Measurements from ENCODE around the gene UBE2E2. TPM values are rescaled to one million over a fixed set of nuclear protein-coding genes. Genes with fewer than 3 reads are reported as not detected.

The UBE2E2 gene
- total and polyA plus RNA-seq, 2 of the 13 experiments (the other 11 are each of a cell fraction or from before 2014, with no cell fraction given) = 0.77 to 1.5 TPM

DNA sequence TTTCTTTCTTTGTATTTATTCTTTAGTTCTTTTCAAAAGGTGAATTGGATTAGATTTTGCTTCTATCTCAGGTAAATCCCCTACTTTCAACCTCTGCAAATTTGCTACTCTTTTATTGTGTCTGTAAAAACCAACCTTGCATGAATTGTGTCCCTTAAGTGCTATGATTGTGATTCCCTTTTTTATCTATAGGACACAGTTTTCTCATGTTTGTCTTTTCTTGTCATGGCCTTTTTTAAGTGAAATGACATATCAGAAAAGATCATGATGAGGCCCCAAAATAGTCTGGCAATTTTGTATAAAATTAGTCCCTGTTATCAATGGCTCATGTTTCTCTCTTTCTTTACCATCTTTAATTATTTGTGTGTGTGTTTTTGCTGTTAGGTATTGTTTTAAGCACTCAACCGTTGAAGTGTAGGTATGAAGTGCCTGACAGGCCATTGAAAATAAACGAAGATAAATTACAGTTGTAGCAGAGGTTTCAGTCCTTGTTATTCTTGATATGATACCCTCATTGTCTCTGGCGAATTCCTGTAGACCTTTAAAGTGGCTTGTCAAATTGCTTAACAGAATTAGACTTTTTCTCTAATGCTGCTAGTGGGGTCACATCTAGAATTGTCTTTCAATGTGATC lies 184.3 kb downstream of the UBE2E2 start (continued):
- TF ChIP-seq ZNF703 (CRISPR knock-in tag; IDR thresholded peaks at IDR 0.05; ENCODE audit: borderline replicate concordance) = no peak
- TF ChIP-seq IKZF4 (CRISPR knock-in tag; IDR thresholded peaks at IDR 0.05; ENCODE audit: borderline replicate concordance, low read depth, not compliant biosample characterization) = no peak
- TF ChIP-seq KAT8 (CRISPR knock-in tag; IDR thresholded peaks at IDR 0.05) = no peak
- no peak for TF ChIP-seq ZSCAN12 (CRISPR knock-in tag; IDR thresholded peaks at IDR 0.05)
- TF ChIP-seq ZNF788 (CRISPR knock-in tag; IDR thresholded peaks at IDR 0.05; ENCODE audit: borderline replicate concordance) = no peak

DNA sequence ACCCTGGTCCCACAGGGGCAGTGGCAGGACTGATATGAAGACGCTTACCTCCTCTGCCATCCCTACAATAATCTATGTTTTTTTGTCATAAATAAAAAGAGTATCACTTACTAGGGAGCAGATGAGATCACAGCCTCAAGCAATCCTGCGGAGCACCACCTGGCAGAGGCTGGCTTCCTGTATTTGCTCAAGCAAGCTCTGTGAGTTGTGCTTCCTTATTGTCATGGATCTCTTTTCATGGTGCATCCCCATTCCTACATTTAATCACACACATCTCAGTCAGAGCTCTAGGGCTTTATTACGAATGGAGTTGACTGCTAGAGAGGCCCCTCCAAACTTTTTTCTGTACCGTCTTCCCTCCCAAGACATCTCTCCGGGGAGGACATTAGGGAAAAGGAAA lies 186.0 kb downstream of the UBE2E2 start:
- CTCF ChIA-PET (ENCODE audit: low intra/inter-chr PET ratio, low total read pairs) = no interaction called here
- no peak for TF ChIP-seq NCOA2 (CRISPR knock-in tag; IDR thresholded peaks at IDR 0.05)
- TF ChIP-seq ZNF607 (CRISPR knock-in tag; IDR thresholded peaks at IDR 0.05; ENCODE audit: borderline replicate concordance) = no peak
- TF ChIP-seq GATAD1 (CRISPR knock-in tag; IDR thresholded peaks at IDR 0.05) = no peak
- TF ChIP-seq ZBTB8A (CRISPR knock-in tag; IDR thresholded peaks at IDR 0.05; ENCODE audit: borderline replicate concordance, low read depth) = no peak
- TF ChIP-seq ARID2 (CRISPR knock-in tag; IDR thresholded peaks at IDR 0.05; ENCODE audit: borderline replicate concordance) = no peak
- TF ChIP-seq, protein P1, sequence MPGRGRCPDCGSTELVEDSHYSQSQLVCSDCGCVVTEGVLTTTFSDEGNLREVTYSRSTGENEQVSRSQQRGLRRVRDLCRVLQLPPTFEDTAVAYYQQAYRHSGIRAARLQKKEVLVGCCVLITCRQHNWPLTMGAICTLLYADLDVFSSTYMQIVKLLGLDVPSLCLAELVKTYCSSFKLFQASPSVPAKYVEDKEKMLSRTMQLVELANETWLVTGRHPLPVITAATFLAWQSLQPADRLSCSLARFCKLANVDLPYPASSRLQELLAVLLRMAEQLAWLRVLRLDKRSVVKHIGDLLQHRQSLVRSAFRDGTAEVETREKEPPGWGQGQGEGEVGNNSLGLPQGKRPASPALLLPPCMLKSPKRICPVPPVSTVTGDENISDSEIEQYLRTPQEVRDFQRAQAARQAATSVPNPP (CRISPR knock-in tag; IDR thresholded peaks at IDR 0.05) = no peak
- no peak for TF ChIP-seq ZKSCAN1 (IDR thresholded peaks at IDR 0.05; ENCODE audit: low read length)
- TF ChIP-seq ZNF557 (CRISPR knock-in tag; IDR thresholded peaks at IDR 0.05) = no peak
- TF ChIP-seq, protein P2, sequence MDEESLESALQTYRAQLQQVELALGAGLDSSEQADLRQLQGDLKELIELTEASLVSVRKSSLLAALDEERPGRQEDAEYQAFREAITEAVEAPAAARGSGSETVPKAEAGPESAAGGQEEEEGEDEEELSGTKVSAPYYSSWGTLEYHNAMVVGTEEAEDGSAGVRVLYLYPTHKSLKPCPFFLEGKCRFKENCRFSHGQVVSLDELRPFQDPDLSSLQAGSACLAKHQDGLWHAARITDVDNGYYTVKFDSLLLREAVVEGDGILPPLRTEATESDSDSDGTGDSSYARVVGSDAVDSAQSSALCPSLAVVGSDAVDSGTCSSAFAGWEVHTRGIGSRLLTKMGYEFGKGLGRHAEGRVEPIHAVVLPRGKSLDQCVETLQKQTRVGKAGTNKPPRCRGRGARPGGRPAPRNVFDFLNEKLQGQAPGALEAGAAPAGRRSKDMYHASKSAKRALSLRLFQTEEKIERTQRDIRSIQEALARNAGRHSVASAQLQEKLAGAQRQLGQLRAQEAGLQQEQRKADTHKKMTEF (CRISPR knock-in tag; IDR thresholded peaks at IDR 0.05) = no peak
- TF ChIP-seq, protein P3, sequence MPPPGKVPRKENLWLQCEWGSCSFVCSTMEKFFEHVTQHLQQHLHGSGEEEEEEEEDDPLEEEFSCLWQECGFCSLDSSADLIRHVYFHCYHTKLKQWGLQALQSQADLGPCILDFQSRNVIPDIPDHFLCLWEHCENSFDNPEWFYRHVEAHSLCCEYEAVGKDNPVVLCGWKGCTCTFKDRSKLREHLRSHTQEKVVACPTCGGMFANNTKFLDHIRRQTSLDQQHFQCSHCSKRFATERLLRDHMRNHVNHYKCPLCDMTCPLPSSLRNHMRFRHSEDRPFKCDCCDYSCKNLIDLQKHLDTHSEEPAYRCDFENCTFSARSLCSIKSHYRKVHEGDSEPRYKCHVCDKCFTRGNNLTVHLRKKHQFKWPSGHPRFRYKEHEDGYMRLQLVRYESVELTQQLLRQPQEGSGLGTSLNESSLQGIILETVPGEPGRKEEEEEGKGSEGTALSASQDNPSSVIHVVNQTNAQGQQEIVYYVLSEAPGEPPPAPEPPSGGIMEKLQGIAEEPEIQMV (CRISPR knock-in tag; IDR thresholded peaks at IDR 0.05; ENCODE audit: low read depth) = no peak
- TF ChIP-seq, protein P4, sequence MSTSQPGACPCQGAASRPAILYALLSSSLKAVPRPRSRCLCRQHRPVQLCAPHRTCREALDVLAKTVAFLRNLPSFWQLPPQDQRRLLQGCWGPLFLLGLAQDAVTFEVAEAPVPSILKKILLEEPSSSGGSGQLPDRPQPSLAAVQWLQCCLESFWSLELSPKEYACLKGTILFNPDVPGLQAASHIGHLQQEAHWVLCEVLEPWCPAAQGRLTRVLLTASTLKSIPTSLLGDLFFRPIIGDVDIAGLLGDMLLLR (CRISPR knock-in tag; IDR thresholded peaks at IDR 0.05) = no peak
- TF ChIP-seq TP53 (CRISPR knock-in tag; conservative IDR thresholded peaks at IDR 0.05) = no peak
- no peak for TF ChIP-seq ESRRA (CRISPR knock-in tag; IDR thresholded peaks at IDR 0.05; ENCODE audit: low read depth)

More for the DNA sequence above, 186.0 kb downstream of the UBE2E2 start:
- no peak overlapping the region for H3K9ac ChIP-seq (ENCODE audit: insufficient read depth, low read depth, low read length)
- BruUV-seq (replicated peaks) = no TSS peak
- H3K27me3 ChIP-seq (ENCODE audit: control insufficient read depth in 1 of 2, insufficient read depth in 2 of 2, low read length in 2 of 2) = no peaks in the 10 kb centered on the region
- no peak overlapping the region for H3K4me3 ChIP-seq (replicated peaks in 1 of 3; ENCODE audit: insufficient read depth in 1 of 3, low read depth in 2 of 3, low read length in 3 of 3)
- H3K4me1 ChIP-seq (ENCODE audit: insufficient read depth, low read length) = no peaks in the 10 kb centered on the region
- 26% methylated on average over 5 of the region's 5 CpGs for WGBS (ENCODE audit: low lambda C conversion rate)
- ATAC-seq (no peak), FAIRE-seq (no peak), DNase-seq (ENCODE audit: low spot score) (no peak)
- no peak overlapping the region for H3K27ac ChIP-seq (ENCODE audit: extremely low read length, insufficient read depth, low read length)
- in situ Hi-C loops (cut with HindIII; ENCODE audit: extremely low pct_ligation_motif_present, low pct_unique_long_range_greater_than_20kb) (no loop called here), intact Hi-C loops (cut with micrococcal nuclease; ENCODE audit: unreplicated experiment) (no loop called here)
- H3K79me2 ChIP-seq (ENCODE audit: insufficient read depth, low read length) = no peaks in the 10 kb centered on the region
- H4K20me1 ChIP-seq (ENCODE audit: insufficient read depth, low read length) = no peaks in the 10 kb centered on the region
- no peak overlapping the region for H3K4me2 ChIP-seq (ENCODE audit: low read depth, low read length)
- no peaks in the 10 kb centered on the region for H3K9me3 ChIP-seq (ENCODE audit: low read length)
- H3K36me3 ChIP-seq (replicated peaks in 1 of 2; ENCODE audit: control insufficient read depth in 1 of 2, insufficient read depth in 2 of 2, low read length in 2 of 2) = no peaks in the 10 kb centered on the region
- POLR2A ChIA-PET = no interaction called here
- no peak overlapping the region for H2AFZ ChIP-seq (ENCODE audit: low read length)

All from HepG2 (cell line).